ENCODE data around the gene EPC1. TPM values are rescaled to one million over a fixed set of nuclear protein-coding genes. Genes with fewer than 3 reads are reported as not detected.

Gene EPC1
- polyA plus RNA-seq, 4 donors: 63.3 to 74.5 (median 68.6) TPM

- no peak for DNase-seq (ENCODE audit: low read depth in 4 of 4, low spot score in 3 of 4)
Observed at GRCh38 chr10:32340596-32341180, 6.3 kb downstream of the EPC1 start.

GRCh38 chr10:32338262-32338661, 8.7 kb downstream of the EPC1 start:
- DNase-seq (ENCODE audit: low read depth in 4 of 4, low spot score in 3 of 4): no peak

DNA sequence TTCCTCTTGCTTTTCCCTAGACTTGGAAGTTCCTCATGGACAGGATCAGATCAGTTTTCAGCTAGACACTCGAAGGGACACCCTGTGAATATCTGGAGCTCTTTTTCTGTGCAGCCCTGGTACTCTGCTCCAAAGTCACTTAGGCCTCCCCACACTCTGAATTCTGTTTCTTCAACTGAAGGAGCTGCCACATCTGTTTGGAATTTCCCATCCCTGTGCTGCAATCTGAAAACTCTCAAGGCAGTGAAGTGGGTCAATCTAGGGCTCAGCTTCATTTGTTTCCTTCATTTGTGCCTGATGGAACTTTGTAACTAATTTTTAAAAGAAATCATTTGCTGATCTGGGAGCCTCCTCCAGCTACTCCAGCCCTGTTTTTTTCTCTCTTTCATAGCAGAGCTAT, 9.6 kb downstream of the EPC1 start:
- no peak for DNase-seq (ENCODE audit: low read depth in 4 of 4, low spot score in 3 of 4)

GRCh38 chr10:32333849-32334248, 13.1 kb downstream of the EPC1 start:
- no peak for DNase-seq (ENCODE audit: low read depth in 4 of 4, low spot score in 3 of 4)

DNA sequence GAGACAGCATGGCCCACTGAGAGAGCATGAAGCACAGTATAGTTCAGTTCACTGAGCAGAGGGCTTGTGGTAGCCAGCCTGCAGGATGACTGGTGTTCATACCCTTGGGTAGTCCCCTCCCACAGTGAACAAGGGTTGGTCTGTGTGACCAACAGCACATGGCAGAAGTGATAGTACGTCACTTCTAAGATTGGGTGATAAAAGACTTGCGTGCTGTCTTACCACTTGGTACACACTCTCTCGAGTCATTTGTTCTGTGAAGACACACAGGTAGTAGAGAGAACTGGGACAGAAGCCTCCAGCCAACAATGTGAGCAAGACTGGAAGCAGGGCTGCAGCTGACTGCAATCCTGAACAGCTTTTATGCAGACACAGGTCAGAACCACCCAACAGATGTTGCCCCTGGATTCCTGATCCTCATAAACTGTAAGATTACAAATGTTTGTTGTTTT, 14.6 kb downstream of the EPC1 start:
- no peak for DNase-seq (ENCODE audit: low read depth in 4 of 4, low spot score in 3 of 4)

DNA sequence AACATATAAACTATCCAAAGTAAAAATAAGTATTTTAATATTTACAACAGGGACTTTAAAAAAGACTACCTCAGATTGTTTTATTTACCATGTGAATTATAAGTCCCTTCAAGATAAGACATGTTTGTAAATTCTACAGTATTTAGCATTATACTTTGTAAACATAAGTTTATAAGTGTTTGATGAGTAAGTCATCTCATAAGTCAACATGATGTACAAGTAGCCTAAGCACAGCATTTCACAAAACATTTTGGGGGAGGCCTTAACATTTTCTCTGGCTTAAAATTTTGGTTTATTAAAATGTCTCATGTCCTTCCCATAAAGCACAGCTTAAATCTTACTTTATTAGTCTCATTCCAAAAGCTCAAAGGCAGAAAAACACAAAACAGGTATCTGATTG, 15.4 kb downstream of the EPC1 start:
- DNase-seq (ENCODE audit: low read depth in 4 of 4, low spot score in 3 of 4): no peak

DNA sequence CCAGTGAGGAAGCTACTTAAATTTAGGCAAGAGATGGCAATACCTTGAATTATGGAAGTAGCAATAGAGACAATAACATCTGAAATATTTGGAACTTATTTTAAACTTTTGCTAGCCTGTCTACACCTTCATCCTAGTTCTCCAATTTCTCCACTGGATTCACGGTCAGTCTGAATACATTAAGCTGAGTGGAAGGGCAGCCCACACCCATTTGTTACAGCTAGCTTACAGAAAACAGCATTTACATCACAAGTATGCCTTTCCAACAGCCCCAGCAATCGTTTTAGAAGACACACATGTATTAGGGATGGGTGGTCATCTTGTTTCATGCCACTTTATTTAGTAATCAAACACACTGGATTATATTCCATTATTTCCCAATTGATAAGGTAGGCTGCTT, 16.7 kb downstream of the EPC1 start:
- no peak for DNase-seq (ENCODE audit: low read depth in 4 of 4, low spot score in 3 of 4)

DNA sequence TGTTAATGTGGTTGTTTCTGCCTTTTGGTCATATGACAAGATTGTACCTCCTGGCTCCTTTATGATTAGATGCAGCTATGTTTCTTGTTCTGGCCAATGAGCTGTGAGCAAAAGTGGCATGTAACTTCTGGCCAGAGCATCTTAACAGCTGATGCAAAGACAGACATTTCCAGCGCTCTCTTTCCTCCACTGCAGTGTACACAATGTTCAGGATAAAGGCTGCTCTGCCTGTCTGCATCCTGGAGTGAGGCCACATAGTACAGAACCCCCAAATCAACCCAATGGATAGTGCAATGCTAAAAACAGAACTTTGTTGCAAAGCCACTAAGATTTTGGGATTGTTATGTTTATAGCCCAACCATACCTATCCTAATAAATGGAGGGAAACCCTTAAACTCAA, 17.9 kb downstream of the EPC1 start:
- no peak for DNase-seq (ENCODE audit: low read depth in 4 of 4, low spot score in 3 of 4)

GRCh38 chr10:32328499-32328898, 18.5 kb downstream of the EPC1 start:
- no peak for DNase-seq (ENCODE audit: low read depth in 4 of 4, low spot score in 3 of 4)

DNA sequence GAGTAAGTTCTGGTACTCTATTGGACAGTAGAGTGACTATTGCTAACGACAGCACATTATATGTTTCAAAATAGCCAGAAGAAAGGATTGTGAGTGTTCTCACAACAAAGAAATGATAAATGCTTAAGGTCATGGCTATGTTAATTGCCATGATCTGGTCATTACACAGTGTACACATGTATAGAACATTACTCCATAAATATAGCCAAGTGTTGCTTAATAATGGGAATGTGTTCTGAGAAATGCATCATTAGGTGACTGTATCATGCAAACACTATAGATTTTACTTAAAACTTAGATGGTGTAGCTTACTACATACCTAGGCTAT, 19.6 kb downstream of the EPC1 start:
- no peak for DNase-seq (ENCODE audit: low read depth in 4 of 4, low spot score in 3 of 4)

DNA sequence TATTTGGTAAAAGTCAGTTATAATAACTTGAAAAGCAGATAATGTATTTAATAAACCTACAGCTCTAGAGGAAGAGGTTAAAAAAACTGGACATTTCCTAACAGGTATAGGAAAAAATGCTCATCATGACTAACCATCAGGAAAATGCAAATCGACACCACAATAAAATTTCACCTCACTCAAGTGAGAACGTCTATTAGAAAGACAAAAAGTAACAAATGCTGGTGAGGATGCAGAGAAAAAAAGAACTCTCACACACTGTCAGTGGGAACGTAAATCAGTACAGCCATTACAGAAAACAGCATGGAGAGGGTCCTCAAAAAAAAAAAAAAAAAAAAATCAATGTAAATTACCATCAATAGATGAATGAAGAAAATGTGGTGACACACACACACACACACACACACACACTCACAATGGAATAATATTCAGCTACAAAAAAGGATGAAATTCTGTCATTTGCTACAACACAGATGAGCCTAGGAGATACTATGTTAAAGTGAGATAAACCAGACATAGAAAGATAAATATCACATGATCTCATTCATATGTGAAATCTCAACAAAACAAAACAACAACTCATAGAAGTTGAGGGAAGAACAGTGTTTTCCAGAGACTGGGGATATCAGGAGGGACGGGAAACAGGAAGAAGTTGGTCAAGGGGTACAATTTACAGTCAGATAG, 20.1 kb downstream of the EPC1 start:
- no peak for DNase-seq (ENCODE audit: low read depth in 4 of 4, low spot score in 3 of 4)

DNA sequence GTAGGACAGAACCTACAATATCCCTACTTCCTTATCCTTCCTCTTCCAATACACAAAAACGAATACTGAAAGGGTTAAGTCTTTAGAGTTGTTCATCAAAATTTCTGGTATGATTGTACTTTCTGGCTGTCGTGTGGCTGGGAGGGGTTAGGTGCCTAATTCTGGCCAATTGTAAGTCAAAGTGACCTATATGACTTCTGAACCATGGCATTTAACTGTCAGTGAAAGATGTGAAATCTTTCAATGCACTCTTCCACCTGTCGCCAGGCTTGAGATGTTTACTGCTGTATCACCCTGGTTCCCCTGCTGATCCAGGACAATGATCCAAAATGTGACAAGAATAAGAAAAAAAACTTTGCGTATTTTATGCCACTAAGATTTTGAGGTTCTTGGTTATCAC, 20.8 kb downstream of the EPC1 start:
- DNase-seq (ENCODE audit: low read depth in 4 of 4, low spot score in 3 of 4): no peak

GRCh38 chr10:32323051-32323450, 23.9 kb downstream of the EPC1 start:
- no peak for DNase-seq (ENCODE audit: low read depth in 4 of 4, low spot score in 3 of 4)

DNA sequence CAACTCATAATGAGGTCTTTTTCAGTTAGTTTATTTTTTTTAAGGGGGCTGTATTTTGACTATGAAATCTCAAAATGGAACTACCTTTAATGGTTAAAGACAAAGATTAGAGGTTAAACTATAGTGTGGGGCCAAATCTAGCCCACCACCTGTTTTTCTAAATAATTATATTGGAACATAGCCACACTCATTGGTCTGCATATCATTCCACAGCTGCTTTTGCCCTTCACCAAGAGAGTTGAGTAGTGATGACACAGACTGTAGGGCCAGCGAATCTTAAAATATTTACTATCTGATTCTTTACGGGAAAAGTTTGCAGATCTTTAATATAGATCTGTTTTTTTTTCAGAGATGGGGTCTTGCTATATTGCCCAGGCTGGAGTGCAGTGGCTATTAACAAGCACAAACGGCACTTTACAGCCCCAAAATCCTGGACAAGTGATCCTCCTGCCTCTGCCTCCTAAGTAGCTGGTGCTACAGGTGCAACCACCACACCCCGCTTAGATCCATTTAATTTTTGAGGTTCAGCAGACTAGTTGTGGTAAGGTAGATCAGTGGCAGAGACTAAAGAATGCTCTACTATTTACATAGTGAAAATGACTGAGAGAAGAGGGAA, 25.8 kb downstream of the EPC1 start:
- no peak for DNase-seq (ENCODE audit: low read depth in 4 of 4, low spot score in 3 of 4)

GRCh38 chr10:32318476-32318896, 28.5 kb downstream of the EPC1 start:
- DNase-seq (ENCODE audit: low read depth in 4 of 4, low spot score in 3 of 4): no peak

- no peak for DNase-seq (ENCODE audit: low read depth in 4 of 4, low spot score in 3 of 4)
Observed at GRCh38 chr10:32317795-32318357, 29.1 kb downstream of the EPC1 start.

- DNase-seq (ENCODE audit: low read depth in 4 of 4, low spot score in 3 of 4): no peak
Observed at GRCh38 chr10:32315424-32315823, 31.5 kb downstream of the EPC1 start.

GRCh38 chr10:32314588-32314987, 32.4 kb downstream of the EPC1 start:
- DNase-seq (ENCODE audit: low read depth in 4 of 4, low spot score in 3 of 4): no peak

- no peak for DNase-seq (ENCODE audit: low read depth in 4 of 4, low spot score in 3 of 4)
Observed at GRCh38 chr10:32308027-32308603, 38.8 kb downstream of the EPC1 start.

DNA sequence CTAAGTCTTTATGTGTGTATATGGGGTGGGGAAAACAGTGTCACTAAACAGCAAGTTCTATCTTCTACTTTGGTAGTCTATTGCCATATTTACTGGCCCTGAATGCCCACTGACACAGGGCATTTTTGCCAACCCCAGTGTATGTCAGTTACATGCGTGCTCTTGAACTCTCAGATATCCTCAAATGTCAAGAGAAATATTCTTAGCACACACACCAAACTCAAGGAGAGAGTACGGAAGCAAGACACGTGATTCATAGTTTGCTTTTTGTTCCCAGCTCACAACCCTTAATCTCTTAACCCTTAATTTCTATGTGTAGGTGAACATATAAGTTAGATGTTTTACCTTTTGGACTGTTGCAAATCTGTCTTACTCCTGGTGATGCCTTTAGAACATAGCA, 39.3 kb downstream of the EPC1 start:
- DNase-seq (ENCODE audit: low read depth in 4 of 4, low spot score in 3 of 4): no peak

DNA sequence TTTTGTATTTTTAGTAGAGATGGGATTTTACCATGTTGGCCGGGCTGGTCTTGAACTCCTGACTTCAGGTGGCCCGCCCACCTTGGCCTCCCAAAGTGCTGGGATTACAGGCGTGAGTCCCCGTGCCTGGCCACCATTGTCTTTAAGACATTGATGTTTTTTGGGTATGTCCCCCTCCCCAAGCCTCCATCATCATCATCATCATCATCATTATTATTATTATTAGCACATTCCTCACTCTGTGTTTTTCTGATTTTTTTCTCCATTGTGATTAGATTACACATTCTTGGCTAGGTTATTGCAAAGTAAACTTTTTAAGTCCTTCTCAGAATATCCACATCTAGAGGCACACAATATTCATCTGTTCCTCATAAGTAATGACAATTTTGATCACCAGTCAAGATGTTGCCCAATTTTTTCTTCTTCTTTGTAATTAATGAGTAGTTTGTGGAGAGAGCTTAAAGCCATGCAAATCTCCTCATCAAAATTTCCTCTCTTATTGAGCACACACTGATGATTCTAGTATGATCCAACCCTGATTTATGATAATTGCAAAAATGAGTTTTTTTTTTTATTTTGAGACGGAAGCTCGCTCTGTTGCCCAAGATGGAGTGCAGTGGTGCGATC, 47.5 kb downstream of the EPC1 start:
- DNase-seq (ENCODE audit: low read depth in 4 of 4, low spot score in 3 of 4): no peak

Measured in left renal pelvis (tissue), 4 donors.